H9 (cell line): Measurements from ENCODE around the gene CTNS. TPM values are rescaled to one million over a fixed set of nuclear protein-coding genes. Genes with fewer than 3 reads are reported as not detected.
A peak's percentile ranks its signal among the peaks of the same experiment; 100 is the strongest.

ENCODE experiments used
- DNase-seq: peaks from one replicate; pipeline ENCODE4 v3.0.0-alpha.2; 2017
- H2AFZ ChIP-seq: one replicate; pipeline ENCODE4 v1.6.1; 2013; ENCODE audit warnings: mild to moderate bottlenecking, low read length, control low read depth, moderate library complexity
- H2AK5ac ChIP-seq: 2 replicates; pipeline ENCODE4 v1.6.1; 2013; ENCODE audit warnings: low read length, control low read depth, mixed read lengths; ENCODE audit not compliant: insufficient read length
- H2BK120ac ChIP-seq: one replicate; pipeline ENCODE4 v1.6.1; 2013; ENCODE audit warnings: low read depth, mild to moderate bottlenecking, low read length, control low read depth, inconsistent platforms; ENCODE audit not compliant: poor library complexity, severe bottlenecking
- H2BK12ac ChIP-seq: 2 replicates; pipeline ENCODE4 v1.6.1; 2013; ENCODE audit warnings: low read length, control low read depth, mixed read lengths, low read depth; ENCODE audit not compliant: insufficient read length
- H2BK15ac ChIP-seq: 2 replicates; pipeline ENCODE4 v1.6.1; 2013; ENCODE audit warnings: low read depth, low read length, control low read depth
- H2BK20ac ChIP-seq: one replicate; pipeline ENCODE4 v1.6.1; 2013; ENCODE audit warnings: low read depth, mild to moderate bottlenecking, low read length, control low read depth, inconsistent platforms; ENCODE audit not compliant: poor library complexity, severe bottlenecking
- H2BK5ac ChIP-seq: 2 replicates; pipeline ENCODE4 v1.6.1; 2013; ENCODE audit warnings: low read length, control low read depth, mixed read lengths; ENCODE audit not compliant: insufficient read length
- H3K14ac ChIP-seq: 2 replicates; pipeline ENCODE4 v1.6.1; 2013; ENCODE audit warnings: low read length, control low read depth; ENCODE audit not compliant: insufficient read depth
- H3K18ac ChIP-seq: 2 replicates; pipeline ENCODE4 v1.6.1; 2013; ENCODE audit warnings: low read depth, mild to moderate bottlenecking, mixed read lengths, low read length, control low read depth; ENCODE audit not compliant: insufficient read length
- H3K23ac ChIP-seq: 2 replicates; pipeline ENCODE4 v1.6.1; 2013; ENCODE audit warnings: low read length, control low read depth, mixed read lengths, low read depth; ENCODE audit not compliant: insufficient read length
- H3K23me2 ChIP-seq: 2 replicates; pipeline ENCODE4 v1.6.1; 2013; ENCODE audit warnings: low read depth, mild to moderate bottlenecking, mixed read lengths, low read length, control low read depth; ENCODE audit not compliant: insufficient read length, poor library complexity, severe bottlenecking
- H3K27ac ChIP-seq: 2 replicates; pipeline ENCODE4 v1.5.1; 2013; ENCODE audit warnings: low read length, control low read depth, mixed read lengths, low read depth; ENCODE audit not compliant: insufficient read length
- H3K27me3 ChIP-seq: 2 replicates; pipeline ENCODE4 v1.6.1; 2013; ENCODE audit warnings: low read length, control low read depth, inconsistent platforms; ENCODE audit not compliant: insufficient read depth
- H3K4ac ChIP-seq: 2 replicates; pipeline ENCODE4 v1.6.1; 2013; ENCODE audit warnings: low read depth, mild to moderate bottlenecking, control low read depth, inconsistent platforms, low read length, moderate library complexity
- H3K4me1 ChIP-seq: 2 replicates; pipeline ENCODE4 v1.6.1; 2013; ENCODE audit warnings: low read length, control low read depth, inconsistent platforms; ENCODE audit not compliant: insufficient read depth
- H3K4me2 ChIP-seq: 2 replicates; pipeline ENCODE4 v1.6.1; 2013; ENCODE audit warnings: low read length, control low read depth, mixed read lengths; ENCODE audit not compliant: insufficient read length, insufficient read depth
- H3K56ac ChIP-seq: 2 replicates; pipeline ENCODE4 v1.6.1; 2013; ENCODE audit warnings: low read depth, mild to moderate bottlenecking, mixed read lengths, low read length, control low read depth; ENCODE audit not compliant: insufficient read length
- H3K79me1 ChIP-seq: 2 replicates; pipeline ENCODE4 v1.6.1; 2013; ENCODE audit warnings: low read depth, mild to moderate bottlenecking, moderate library complexity, low read length, control low read depth, inconsistent platforms; ENCODE audit not compliant: insufficient read depth, poor library complexity, severe bottlenecking
- H3K79me2 ChIP-seq: 2 replicates; pipeline ENCODE4 v1.6.1; 2013; ENCODE audit warnings: low read length, control low read depth, inconsistent platforms; ENCODE audit not compliant: insufficient read depth
- H3K9ac ChIP-seq: 2 replicates; pipeline ENCODE4 v1.6.1; 2013; ENCODE audit warnings: low read length, control low read depth, mixed read lengths; ENCODE audit not compliant: insufficient read length; ENCODE audit errors: extremely low read depth
- H3K9me3 ChIP-seq: one replicate; pipeline ENCODE4 v1.6.1; 2013; ENCODE audit warnings: low read depth, low read length, inconsistent platforms; ENCODE audit not compliant: control insufficient read depth
- H3T11ph ChIP-seq: one replicate; pipeline ENCODE4 v1.6.1; 2013; ENCODE audit warnings: mild to moderate bottlenecking, low read length, control low read depth, inconsistent platforms
- H4K20me1 ChIP-seq: one replicate; pipeline ENCODE4 v1.6.1; 2013; ENCODE audit not compliant: control insufficient read depth, insufficient read length, insufficient read depth
- H4K5ac ChIP-seq: 2 replicates; pipeline ENCODE4 v1.6.1; 2013; ENCODE audit warnings: low read depth, mild to moderate bottlenecking, mixed read lengths, low read length, control low read depth; ENCODE audit not compliant: insufficient read length
- H4K8ac ChIP-seq: replicated peaks from 2 replicates; pipeline ENCODE4 v1.6.1; 2013; ENCODE audit warnings: low read length, control low read depth, mixed read lengths, low read depth; ENCODE audit not compliant: insufficient read length
- H4K91ac ChIP-seq: 2 replicates; pipeline ENCODE4 v1.6.1; 2013; ENCODE audit warnings: low read depth, mild to moderate bottlenecking, moderate library complexity, mixed read lengths, low read length, control low read depth; ENCODE audit not compliant: insufficient read length
- H3K27ac Mint-ChIP-seq, 3 experiments: 2 replicates in 2 of 3; 3 replicates in 1 of 3; pipeline ENCODE4 v1.8.0; 2020 to 2021; ENCODE audit warnings: mixed read lengths in 3 of 3, mild to moderate bottlenecking in 1 of 3, moderate library complexity in 1 of 3
- H3K27me3 Mint-ChIP-seq: 2 replicates; pipeline ENCODE4 v1.8.0; 2021; ENCODE audit warnings: low read depth, mild to moderate bottlenecking, moderate library complexity, mixed read lengths
- H3K36me3 Mint-ChIP-seq, 3 experiments: 2 replicates in 2 of 3; 3 replicates in 1 of 3; pipeline ENCODE4 v1.8.0; 2020 to 2021; ENCODE audit warnings: low read depth in 3 of 3, mixed read lengths in 3 of 3; ENCODE audit not compliant: insufficient read depth in 1 of 3
- H3K4me1 Mint-ChIP-seq, 2 experiments: 2 replicates each; pipeline ENCODE4 v1.8.0; 2020; ENCODE audit warnings: mixed read lengths in 2 of 2
- H3K4me3 Mint-ChIP-seq, 2 experiments: 2 replicates in 1 of 2; 3 replicates in 1 of 2; pipeline ENCODE4 v1.8.0; 2020 to 2021; ENCODE audit warnings: mild to moderate bottlenecking in 2 of 2, mixed read lengths in 2 of 2, moderate library complexity in 1 of 2
- H3K9me3 Mint-ChIP-seq, 2 experiments: 2 replicates in 1 of 2; 3 replicates in 1 of 2; pipeline ENCODE4 v1.8.0; 2020; ENCODE audit warnings: mild to moderate bottlenecking in 2 of 2, mixed read lengths in 2 of 2, moderate library complexity in 1 of 2
- WGBS: extraction: QIAGEN DNeasy Blood & Tissue Kit; methylation state at CpG from one replicate; pipeline ENCODE4 v1.1.7; 2013; ENCODE audit warnings: missing lambda C conversion rate, low lambda C conversion rate, mixed read lengths; ENCODE audit not compliant: insufficient read length; ENCODE audit errors: extremely low coverage; 5-methylcytosine and 5-hydroxymethylcytosine counted together
- total RNA-seq: library from RNA; stranded (reverse); gene quantifications from 2 replicates; pipeline ENCODE4 v1.2.1, GENCODE V29; 2021
- TF ChIP-seq, protein P1 (sequence below): fragments of 200-600 bp; sonication (generic); conservative IDR thresholded peaks from 3 replicates; pipeline ENCODE4 v1.8.0; 2021; ENCODE audit warnings: antibody characterized with exemption, mild to moderate bottlenecking

Gene CTNS
- total RNA-seq, 1 experiment from 2014 or later, result 12.8 TPM

DNA sequence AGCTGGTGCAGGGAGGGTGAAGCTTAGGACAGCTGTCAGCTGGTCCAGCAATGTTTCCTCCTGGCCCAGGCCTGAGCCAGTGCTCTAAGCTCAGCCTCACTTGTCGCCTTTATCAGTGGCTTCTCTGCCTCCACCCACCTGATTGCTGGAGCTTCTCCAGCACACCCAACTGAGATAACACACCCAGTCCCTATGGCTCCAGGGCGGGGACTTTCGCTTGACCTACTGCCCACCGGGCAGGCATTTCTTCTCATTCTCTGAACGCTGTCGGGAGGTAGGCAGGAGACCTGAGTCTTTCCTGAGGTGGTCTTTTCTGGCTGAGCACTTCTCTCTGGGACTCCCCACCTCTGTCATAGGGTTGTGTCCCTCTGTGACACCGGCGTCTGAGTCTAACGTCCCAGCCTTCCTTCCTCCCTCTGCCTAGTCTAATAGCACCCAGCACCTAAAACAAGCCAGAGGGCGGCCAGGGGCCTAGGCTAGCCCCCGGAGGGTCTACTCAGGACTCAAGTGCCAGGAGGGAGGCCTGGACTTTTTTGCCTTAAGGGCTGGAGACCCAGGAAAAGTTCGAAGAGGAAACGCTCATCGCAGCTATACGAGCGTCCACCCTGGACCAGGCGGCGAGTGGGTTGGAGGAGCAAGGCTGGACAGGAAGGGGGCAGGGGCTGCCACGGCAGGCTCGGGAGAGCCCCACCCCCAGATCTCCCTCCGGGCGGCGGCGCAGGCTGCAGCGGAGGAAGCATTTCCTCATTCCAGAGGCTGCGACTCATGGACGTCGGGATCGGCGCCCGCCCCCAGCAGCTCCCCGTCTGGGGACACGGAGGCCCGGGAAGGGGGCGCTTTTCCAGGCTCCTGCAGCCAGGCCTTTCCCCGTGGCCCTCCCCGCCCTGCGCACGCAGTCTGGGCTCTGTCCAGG, 31.1 kb downstream of the CTNS start:
- H3K4ac ChIP-seq, result no peak overlapping the region
- no peak overlapping the region for H4K91ac ChIP-seq
- H2BK120ac ChIP-seq, result no peak overlapping the region
- peaks cover 7% of the 10 kb centered on the region; the same call in 1 of the 2 replicates for H3K79me2 ChIP-seq
- H3K23me2 ChIP-seq, result peaks cover 9% of the 10 kb centered on the region
- TF ChIP-seq, protein P1, sequence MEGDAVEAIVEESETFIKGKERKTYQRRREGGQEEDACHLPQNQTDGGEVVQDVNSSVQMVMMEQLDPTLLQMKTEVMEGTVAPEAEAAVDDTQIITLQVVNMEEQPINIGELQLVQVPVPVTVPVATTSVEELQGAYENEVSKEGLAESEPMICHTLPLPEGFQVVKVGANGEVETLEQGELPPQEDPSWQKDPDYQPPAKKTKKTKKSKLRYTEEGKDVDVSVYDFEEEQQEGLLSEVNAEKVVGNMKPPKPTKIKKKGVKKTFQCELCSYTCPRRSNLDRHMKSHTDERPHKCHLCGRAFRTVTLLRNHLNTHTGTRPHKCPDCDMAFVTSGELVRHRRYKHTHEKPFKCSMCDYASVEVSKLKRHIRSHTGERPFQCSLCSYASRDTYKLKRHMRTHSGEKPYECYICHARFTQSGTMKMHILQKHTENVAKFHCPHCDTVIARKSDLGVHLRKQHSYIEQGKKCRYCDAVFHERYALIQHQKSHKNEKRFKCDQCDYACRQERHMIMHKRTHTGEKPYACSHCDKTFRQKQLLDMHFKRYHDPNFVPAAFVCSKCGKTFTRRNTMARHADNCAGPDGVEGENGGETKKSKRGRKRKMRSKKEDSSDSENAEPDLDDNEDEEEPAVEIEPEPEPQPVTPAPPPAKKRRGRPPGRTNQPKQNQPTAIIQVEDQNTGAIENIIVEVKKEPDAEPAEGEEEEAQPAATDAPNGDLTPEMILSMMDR, result no peak
- peaks cover 10 to 29% (median 19%) of the 10 kb centered on the region in 3 experiments; a peak in 6 of 7 replicates for H3K36me3 Mint-ChIP-seq
- no peak overlapping the region for H3T11ph ChIP-seq
- H3K79me1 ChIP-seq, result peaks cover 4% of the 10 kb centered on the region
- H4K5ac ChIP-seq, result no peak overlapping the region
- no CpG with 5 or more reads among the region's 39 CpGs for WGBS
- peak overlapping the region in 1 of 3 experiments; percentile 91; a peak in 3 of 7 replicates for H3K27ac Mint-ChIP-seq
- no peaks in the 10 kb centered on the region for H4K20me1 ChIP-seq
- H2BK20ac ChIP-seq, result no peak overlapping the region
- H3K27me3 Mint-ChIP-seq, result no peaks in the 10 kb centered on the region
- no peaks in the 10 kb centered on the region for H3K9me3 ChIP-seq
- H3K23ac ChIP-seq, result no peak overlapping the region
- peak overlapping the region; percentile 88 for H3K4me2 ChIP-seq
- H3K4me1 ChIP-seq, result peaks cover 3% of the 10 kb centered on the region; the same call in 1 of the 2 replicates
- no peak overlapping the region for H3K56ac ChIP-seq
- H3K4me1 Mint-ChIP-seq, result peaks cover 16 to 17% of the 10 kb centered on the region in 2 experiments
- H2AK5ac ChIP-seq, result no peak overlapping the region
- H2BK12ac ChIP-seq, result no peak overlapping the region
- no peaks in the 10 kb centered on the region for H3K9me3 Mint-ChIP-seq
- H4K8ac ChIP-seq, result no peak overlapping the region
- peak; percentile 80 for DNase-seq
- no peaks in the 10 kb centered on the region for H3K27me3 ChIP-seq
- H3K4me3 Mint-ChIP-seq, result peak overlapping the region; percentile 98
- peak overlapping the region; percentile 84 for H3K18ac ChIP-seq
- no peak overlapping the region for H2BK5ac ChIP-seq
- H3K9ac ChIP-seq, result peak overlapping the region; percentile 65
- no peak overlapping the region for H2BK15ac ChIP-seq
- no peak overlapping the region for H2AFZ ChIP-seq
- no peak overlapping the region for H3K27ac ChIP-seq
- peak overlapping the region; percentile 77 for H3K14ac ChIP-seq
